ENCODE results near the gene CD58. TPM values are rescaled to one million over a fixed set of nuclear protein-coding genes. Genes with fewer than 3 reads are reported as not detected.

The CD58 gene
- 10 to 100 TPM; 21.7 TPM for total RNA-seq

GRCh38 chr1:116570358-116571214, at the start of gene CD58:
Gene CD58 (minus strand): TSS chr1:116571026. CDS start chr1:116570972, 54 bp downstream.

Small RNA genes lying within 50 kb of the gene (microRNA-seq; reads per million reads assigned to microRNA genes)
- not detected for gene MIR548AC (ENCODE audit: borderline microRNAs expressed, borderline replicate concordance)

Other genes starting within 250 kb of the CD58 start
- 100 to 1,000 TPM; 306 to 310 TPM for gene ATP1A1, start 197.8 kb downstream of the CD58 start, total RNA-seq
- gene IGSF3, start 96.7 kb upstream of the CD58 start, total RNA-seq = under 1 TPM; 0.08 to 0.12 TPM
- 100 to 1,000 TPM; 181 to 188 TPM for gene CD2, start 183.4 kb upstream of the CD58 start, total RNA-seq

Measured in activated naive CD4-positive, alpha-beta T cell treated with anti-CD3 and anti-CD28 coated beads, Interleukin-2, amount 10 ng/mL, durations not matched to agents 5 hours and 36 hours (primary cell).